HG03135 (cell line): ENCODE data around the gene NRGN.
A peak's percentile ranks its signal among the peaks of the same experiment; 100 is the strongest.
"Not testable (repeated sequence)": the region's sequence is repeated elsewhere in the genome, so short reads cannot be mapped to it uniquely, and the experiment has no call there.

Experiments
- ATAC-seq: cut with Tn5 transposase; IDR thresholded peaks from one replicate; pipeline ENCODE4 v1.9.1; 2021; ENCODE audit warnings: mild to moderate bottlenecking, moderate library complexity; ENCODE audit not compliant: unreplicated experiment

The NRGN gene

DNA sequence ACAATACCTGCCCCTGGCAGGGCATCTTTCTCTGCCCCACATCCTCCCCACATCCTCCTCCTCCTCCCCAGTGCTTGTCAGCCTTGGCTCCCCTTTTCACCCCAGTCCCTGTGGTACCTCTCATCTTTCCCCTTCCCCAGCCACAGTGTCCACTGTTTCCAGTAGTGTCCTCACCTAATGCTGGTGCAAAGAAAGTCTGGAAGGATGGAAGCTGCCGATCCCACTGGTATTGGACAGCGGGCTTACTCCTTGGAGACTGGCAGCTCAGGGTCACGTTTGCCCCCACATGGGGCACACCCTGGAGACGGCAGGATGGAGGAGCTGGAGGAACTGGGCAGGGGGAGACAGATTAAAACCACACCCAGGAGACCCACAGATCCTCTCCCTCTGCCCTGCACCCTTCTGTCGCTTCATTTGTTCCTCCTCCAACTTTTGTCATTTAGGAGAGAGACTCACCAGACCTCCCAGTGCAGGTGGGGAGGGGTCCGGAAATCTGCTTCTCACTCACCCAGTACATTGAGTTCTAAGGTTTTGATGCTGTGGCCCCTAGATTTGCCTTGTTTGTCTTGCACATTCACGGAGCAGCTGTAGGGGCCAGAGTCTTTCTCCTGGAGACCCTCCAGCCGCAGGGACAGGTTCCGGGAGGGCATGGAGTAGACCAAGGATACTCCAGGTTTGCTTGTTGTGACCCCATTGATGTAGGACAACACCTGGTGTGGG, 16.5 kb downstream of the NRGN start:
- ATAC-seq = no peak

DNA sequence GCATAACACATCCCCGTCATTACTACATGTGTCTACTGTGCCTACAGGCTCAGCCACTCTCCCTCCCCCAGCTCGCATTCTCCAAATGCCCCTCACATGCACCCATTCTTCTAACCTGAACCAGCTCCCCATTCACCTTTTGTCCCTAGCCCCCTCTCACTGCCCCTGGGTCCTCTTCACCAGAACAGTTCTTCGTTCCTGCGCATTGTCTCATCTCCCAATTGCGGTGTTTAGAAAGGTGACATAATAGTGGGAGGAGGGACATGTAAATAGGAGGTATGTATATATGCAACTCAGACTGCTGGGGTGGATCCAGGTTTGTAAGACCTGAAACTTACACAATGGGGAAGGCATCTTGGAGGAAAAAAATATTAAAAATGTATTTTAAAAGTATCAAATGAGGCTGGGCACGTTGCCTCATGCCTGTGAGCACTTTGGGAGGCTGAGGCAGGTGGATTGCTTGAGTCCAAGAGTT, 17.0 kb downstream of the NRGN start:
- ATAC-seq = no peak

DNA sequence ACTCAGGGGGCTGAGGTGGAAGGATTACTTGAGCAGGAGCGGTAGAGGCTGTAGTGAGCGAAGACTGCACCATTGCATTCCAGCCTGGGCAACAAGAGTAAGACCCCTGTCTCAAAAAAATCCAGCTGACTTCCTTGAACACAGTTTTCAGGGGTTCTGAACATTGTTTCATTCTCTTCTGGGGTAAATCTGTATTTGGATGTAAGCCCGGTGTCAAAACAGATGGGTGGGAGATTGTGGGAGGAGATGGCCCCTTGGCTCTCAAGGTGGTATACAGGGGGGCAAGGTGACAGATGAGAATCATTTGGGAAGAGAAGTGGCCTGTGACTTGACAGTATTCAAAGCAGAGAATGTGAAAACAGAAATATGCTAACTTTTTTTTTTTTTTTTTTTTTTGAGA, 17.6 kb downstream of the NRGN start:
- no peak for ATAC-seq

DNA sequence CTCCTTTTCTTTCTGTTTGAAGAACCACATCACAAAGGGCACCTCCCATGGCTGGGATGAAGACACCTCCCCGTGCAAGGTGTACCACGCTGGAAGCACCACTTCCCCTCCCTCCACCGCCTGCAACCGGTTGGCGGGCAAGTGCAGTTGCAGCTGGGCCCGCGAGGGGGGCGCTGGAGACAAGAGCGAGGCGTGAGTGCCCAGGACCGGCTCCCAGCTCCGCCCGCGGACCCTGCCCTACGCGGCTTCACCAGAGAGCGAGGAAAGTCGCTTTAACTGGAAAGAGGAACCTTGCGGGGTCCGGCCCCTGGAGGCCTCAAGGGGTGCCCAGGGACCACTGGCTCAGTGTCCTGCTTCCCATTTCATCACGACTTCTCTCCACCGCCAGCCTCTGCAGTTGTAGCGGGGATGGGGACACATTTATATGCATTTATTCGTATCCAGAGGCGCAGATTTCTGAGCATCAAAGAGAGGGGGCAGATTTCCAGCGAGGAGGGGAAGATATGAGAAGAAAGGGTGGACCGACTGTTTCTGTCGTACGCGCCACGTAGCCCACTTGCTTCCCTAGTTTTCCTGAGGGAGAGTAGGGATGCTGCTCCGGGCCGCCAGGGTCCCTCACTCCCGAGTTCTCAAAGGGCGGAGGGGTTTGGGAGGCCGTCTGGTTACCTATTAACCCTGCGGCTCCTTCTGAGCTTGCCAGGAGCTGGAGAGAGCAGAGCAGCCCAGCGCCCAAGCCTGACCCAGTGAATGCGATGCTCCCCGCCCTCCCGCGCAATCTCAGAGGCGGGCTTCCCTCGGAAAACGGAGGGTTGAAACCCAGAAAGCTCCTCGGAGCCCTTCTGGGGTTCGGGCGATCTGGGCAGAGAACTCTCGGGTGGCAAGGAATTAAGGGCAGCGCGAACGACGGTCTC, 18.9 kb downstream of the NRGN start:
- ATAC-seq = peak; percentile 64

DNA sequence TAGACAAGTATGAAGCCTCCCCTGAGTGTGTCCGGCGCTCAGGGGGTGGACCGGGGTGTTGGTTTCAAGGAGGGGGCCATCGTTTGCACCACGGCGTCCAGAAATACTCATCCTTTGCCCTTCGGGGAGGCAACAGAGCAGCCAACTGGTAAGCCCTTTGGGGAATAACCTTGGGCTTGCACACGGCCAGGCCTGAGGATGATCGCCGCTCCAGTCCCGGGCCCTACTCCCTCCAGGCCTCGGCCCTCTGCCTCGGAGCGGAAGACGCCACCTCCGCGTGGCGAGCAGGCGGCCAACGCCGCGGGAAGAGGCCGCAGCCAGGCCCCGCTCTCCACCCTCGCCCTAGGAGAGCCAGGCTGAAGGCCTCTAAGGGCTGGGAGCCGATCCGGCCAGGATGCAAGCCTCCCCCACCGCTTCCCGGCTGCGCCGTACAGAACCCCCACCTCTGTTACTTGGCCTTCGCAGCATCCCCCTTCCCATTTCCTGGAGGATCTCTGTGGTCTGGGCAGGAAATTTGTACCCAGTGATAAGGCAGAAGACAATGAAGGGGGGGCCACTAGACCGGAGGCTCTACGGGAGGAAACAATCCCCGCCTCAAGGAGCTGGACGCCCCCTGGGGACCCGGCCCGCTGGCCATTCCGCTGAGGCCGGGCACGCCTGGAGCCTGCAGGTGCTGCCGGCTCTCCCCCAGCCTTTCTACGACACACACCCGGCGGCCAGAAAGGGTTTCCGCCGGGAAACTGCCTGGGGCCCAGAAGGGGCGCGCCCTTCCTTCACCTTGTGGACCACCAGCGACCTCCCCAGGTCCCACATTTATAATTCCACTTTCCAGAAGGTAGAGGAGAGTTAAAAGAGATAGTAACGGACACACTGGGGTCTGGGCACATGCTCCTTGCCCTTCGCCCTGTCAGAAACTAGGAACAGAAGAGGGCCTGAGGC, 19.8 kb downstream of the NRGN start:
- ATAC-seq = no peak

DNA sequence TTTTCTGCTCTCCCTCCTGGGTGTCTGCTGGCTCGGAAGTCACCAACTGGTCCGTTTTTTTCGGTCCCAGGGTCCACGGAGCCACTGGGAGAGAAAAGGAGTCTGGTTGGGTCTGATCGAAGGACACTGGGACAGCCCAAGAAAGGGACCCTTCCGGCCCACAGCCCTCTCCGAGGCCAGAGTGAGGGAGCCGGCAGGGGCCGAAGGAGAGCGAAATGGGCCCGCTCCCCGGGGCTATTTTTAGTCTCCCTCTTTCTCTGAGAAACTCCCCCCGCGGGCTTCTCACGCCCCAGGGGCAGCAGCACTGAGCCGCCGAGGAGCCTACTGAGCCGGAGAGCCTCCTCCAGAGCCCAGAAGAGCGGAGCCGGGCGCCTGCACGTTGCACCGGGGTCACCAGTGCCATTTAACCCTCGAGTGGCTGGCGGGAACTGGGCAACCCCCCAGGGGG, 20.5 kb downstream of the NRGN start:
- ATAC-seq = peak; percentile 30

DNA sequence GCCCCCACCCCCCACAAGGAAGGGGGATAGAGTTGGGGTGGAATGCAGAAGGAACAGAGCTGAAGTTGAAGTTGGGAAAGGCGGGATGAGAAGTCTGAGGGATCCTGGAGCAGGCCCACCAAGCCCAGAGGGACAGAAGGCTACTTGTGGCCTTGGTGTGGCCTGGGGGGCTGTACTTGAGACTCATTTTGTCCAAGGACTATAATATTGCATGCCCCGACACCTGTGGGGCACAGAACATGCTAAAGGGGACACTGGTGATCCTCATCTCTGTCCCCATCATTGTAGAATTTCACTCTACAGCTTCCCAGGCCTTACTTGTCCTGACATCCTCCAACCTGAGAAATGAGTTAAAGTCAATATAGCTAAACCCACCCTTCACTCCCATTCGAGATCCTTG, 21.1 kb downstream of the NRGN start:
- ATAC-seq = no peak

DNA sequence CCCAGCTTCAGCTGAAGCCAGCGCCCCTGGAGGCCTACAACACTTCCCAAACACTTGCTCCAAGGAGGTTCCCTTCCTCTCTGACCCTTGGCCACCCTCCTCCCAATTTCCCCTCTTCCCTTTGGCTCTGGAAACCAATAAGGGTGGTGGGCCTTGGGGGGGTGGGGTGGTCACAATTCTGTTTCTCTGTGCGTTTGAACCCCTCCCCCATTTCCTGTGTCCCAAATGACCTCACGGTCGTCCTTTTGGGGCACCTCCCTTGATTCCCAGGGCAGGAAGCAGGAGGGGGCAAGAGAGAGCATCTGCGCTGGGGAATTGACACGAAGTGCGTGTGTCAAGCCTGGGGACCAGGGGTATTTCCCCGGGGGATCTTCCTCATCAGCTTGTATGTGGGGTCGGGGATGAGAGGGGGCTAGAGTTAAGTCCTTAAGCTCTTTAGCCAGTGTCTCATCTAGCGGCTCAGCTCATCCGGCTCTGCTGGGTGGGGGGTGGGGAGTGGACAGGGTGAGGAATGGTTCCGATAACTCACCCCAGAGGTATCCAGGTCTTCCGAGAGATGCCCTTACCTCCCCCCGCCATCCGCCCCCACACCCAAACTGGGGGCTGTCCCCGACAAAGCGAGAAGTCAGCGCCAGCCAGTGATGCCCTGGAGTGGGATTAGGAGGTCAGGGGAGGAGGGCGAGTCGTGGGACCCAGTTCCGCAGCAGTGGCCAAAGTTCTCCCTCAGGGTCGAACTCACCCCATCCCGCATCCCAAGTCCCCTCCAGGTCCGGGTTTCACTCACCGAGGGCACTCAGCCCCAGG, 21.8 kb downstream of the NRGN start:
- no peak for ATAC-seq

DNA sequence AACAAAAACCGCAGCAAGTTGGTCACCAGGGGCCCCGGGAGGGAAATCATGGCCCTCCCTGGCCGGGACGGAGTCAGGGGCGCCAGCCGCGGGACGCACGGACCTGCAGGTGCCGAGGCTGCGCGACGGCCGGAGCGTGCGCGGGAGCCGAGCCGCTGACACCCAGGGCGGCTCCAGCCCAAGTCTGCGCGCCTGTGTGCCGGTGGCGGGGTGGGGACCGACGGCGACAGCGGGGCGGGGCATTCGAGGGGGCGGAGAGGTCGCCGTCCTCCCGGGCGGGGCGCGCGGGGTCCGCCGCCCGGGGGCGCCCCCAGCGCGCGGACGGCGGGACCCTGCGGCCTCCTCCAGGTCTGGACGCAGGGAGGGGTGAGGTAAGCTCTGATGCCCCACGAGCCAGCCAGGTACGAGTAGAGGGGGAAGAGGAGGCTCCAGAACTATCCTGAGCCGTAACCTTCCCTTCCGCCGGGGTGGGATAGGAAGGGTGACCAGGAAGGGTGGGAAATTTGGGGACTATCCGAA, 22.4 kb downstream of the NRGN start, which contains the start of gene ESAM:
TSS of gene ESAM (minus strand) at position 186 of the 519 bp plus-strand sequence. CDS start at position 50, 136 bp downstream.
- ATAC-seq = peak; percentile 53

DNA sequence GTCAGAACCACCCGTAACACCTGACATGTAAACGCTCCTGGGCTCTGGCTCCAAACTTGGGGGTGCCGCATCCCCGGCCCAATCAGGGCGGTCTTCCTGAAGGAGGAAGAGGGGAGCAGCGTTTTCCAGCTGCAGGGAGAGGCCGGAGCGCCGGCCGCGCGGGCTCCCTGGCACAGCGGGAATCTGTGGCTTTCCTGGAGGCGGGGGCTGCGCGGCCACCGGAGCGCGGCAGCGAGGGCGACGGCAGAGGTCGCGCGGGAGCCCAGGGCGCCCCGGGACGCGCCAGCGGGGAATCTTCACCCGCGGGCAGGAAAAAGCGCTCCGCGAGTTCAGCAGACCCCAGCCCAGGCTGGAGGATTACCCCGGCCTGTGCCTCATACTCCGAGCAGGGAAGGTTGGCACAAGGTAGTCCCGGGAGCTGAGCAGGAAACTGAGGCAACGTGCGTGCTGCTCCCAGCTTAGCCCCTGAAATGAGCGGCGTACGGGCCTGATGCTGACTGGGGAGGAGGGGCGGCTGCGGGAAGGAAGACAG, 22.9 kb downstream of the NRGN start:
- ATAC-seq = peak; percentile 9

DNA sequence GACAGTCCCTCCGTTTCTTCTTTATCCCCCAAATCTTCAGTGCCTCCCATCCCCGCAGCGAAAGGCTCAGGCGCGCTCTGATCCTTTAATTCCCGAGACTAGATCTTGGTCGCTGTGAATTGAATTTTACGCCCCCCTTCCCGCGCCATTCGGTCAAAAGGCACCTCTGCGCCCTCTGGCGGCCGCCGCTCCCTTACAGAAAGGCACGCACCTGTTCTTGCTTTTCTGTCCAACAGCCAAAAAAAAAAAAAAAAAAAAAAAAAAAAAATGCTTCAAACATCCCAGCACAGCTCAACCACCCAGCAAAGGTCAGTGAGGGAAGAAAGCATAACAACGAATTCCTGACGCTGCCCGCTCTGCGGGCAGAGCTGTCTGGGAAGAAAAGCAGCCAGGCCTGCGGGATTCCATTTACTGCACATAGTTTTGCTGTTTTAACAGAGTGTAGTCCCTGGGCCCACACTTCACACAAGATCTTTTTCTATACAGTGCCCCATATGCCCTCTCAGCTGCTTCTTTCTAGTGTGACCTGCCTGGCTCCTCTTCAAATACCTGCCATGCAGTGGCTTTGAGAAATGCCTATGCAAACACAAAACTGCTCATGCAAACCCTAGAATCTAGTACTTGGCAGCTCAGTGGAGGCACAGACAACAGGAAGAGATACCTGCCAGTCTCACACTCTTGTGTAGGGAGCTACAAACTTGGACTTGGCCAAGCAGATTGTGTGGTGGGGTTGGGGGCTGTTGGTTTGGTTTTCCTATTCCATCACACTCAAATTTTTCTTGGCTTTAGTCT, 23.6 kb downstream of the NRGN start:
- peak; percentile 13 for ATAC-seq

DNA sequence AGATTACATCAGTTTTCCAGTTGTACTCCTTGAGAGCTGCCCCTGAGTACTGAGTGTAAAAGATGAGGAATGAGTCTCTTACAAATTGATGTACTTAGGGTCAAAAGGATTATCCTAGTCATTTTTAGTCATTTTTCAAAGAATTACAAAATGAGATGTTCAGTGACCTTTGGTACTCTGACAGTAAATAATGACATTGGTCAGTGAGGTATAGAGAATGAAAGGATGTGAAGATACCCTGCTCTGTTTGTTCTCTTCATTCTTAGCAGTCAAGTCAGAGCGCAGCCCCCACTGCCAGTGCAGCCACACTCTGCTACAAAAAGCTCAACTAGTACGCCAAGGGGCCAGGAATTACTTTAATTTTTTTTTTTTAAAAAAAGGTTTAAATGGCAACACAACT, 26.4 kb downstream of the NRGN start:
- ATAC-seq = no peak

DNA sequence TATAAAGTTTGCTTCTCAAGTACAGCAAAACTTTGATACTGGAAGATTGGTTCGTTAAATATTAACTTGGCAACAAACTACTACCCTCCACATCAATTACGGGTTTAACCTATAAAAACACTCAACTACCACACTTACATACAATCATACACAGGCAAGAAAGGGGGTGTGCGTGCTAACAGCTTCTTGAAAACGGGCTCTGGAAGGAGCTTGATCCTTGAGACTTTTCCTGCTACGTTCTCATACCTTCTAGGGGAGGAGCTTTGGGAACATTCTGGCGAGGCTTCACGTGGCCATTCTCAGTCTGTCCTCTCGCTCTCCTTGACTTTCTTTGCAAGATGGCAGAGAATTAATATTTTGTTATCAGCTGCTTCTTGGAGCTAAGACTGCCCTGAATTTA, 29.2 kb downstream of the NRGN start:
- no peak for ATAC-seq

DNA sequence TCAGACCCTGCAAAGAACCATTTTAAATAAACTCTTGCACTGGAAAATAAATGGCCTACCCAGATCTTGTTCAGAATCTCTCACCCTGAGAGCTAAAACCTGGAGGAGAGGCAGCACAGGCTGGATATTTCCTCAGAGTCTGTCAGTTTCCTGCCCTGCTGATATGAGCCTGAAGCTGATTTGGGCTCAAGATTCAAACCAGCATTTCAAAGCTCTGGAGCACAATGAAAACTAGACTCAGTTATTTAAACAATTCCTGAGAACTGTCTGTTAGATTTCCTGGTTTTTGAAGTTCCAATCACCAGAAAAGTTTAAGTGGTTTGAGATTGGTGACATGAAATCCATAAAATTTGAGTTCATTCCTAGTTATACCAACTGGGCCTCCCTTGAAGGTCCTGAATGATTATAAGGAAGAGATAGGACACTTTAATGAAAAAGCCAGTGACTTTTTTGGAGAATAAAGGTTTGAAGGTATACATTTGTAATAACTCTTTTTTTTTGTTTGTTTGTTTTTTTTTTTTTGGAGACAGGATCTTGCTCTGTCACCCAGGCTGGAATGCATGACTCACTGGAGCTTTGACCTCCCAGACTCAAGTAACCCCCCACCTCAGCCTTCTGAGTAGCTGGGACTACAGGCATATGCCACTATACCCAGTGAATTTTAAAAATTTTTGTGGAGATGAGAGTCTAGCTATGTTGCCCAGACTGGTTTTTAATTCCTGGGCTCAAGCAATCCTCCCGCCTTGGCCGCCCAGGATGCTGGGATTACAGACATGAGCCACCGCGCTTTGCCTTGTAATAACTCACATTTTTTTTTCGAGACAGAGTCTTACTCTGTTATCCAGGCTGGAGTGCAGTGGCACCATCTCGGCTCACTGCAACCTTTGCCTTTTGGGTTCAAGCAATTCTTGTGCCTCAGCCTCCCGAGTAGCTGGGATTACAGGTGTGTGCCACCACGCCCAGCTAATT, 30.3 kb downstream of the NRGN start:
- no peak for ATAC-seq

DNA sequence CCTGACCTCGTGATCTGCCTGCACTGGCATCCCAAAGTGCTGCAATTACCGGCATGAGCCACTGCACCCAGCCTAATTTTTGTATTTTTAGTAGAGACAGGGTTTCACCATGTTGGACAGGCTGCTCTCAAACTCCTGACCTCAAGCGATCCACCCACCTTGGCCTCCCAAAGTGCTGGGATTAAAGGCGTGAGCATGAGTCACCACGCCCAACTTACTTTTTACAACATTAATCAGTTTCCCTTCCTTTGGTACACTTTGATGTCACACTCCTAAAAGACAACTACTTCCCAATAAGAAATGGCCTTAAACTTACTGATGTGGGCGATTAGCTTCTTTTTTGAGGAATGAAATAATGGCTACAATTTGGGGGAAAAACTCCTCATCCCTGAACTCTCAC, 31.2 kb downstream of the NRGN start:
- ATAC-seq = not testable (repeated sequence)

DNA sequence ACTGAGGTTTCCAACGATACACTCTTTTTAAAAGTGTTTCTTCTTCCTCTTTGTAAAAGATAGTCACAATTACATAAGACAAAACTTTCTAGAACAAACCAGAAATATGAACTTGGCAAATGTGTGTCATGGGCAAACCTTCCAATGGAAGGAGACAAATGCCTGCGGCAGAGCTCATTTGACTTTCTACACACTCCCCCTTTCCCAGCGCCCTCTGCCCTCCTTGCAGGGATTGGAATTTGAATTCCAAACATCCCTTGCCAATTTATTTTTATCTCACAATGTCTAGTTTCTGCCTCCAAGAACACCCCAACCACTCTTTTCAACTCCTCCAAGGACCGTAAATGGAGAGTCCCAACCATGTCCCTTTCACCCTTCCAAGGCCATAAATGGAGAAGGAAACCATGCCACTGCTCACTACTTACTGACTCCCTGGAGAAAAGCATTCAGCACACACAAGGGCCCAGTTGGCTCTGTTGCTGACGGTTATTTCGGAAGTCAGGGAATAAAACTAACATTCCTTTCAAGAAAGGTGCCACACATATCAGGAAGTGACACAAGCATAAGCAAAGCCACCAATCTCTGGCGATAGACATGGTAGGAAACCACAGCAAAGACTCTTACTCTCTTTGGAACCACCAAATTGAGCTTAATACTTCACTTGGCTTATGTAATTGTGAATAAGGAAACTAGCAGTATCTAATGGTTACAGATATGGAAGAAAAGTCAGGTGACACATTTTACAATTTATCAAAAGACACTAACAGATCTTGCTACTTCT, 37.3 kb downstream of the NRGN start:
- no peak for ATAC-seq

DNA sequence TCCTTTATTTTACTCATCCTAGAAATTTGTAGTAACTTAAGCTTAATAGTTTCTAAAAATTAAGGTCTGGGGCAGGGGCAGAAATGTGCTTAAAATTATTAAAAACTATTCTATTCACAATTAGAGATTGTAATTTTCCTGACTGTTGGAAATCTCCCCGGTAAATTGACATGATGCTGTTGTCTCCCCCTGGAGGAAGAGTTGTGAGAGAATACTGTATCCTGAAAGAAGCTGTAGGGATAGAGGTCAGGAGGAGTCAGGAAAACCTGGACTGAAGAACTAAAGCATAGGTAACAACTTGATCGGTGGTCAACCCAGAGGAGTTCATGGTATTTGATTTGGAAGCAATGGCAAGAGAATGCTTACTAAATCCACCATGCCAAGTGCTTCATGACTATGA, 38.5 kb downstream of the NRGN start:
- ATAC-seq = no peak
